ENCODE data around the gene SCAF11.

GRCh38 chr12:45988264-45988663, 2.1 kb downstream of the SCAF11 start:
- TF ChIP-seq CTCF (conservative IDR thresholded peaks at IDR 0.05; ENCODE audit: low read depth, low read length) (no peak), EZH2 (IDR thresholded peaks at IDR 0.05; ENCODE audit: low read length, unreplicated experiment) (no peak)
